SK-N-SH treated with all-trans-retinoic acid at 6 μM for 48 hours (cell line): ENCODE measurements around the gene NHEJ1.

Source experiments
- ATAC-seq: fragments of 200-7000 bp; cut with Tn5 transposase; 3 replicates; pipeline ENCODE4 v1.9.1; 2020; ENCODE audit warnings: mild to moderate bottlenecking, moderate library complexity
- ARNTL ChIP-seq: fragments of 450-650 bp; formaldehyde crosslinking; IDR thresholded peaks from 2 replicates; pipeline ENCODE4 v1.5.0; 2020; ENCODE audit warnings: low read depth, mild to moderate bottlenecking, moderate library complexity, borderline replicate concordance
- CSDC2 ChIP-seq: fragments of 250-450 bp; sonication (Bioruptor Pico); IDR thresholded peaks from 2 replicates; pipeline ENCODE4 v1.5.0; 2020; ENCODE audit warnings: mild to moderate bottlenecking, moderate library complexity
- ESRRG ChIP-seq: fragments of 250-450 bp; sonication (Bioruptor Pico); IDR thresholded peaks from 2 replicates; pipeline ENCODE4 v1.6.1; 2021; ENCODE audit warnings: mild to moderate bottlenecking
- GLIS3 ChIP-seq: fragments of 250-450 bp; sonication (Bioruptor Pico); IDR thresholded peaks from 2 replicates; pipeline ENCODE4 v1.5.0; 2020; ENCODE audit warnings: mild to moderate bottlenecking, moderate library complexity
- ISL1 ChIP-seq: fragments of 250-450 bp; sonication (Bioruptor Pico); IDR thresholded peaks from 2 replicates; pipeline ENCODE4 v2.1.2; 2022; ENCODE audit warnings: mild to moderate bottlenecking, moderate library complexity
- OSR1 ChIP-seq: fragments of 250-450 bp; sonication (Bioruptor Pico); IDR thresholded peaks from 2 replicates; pipeline ENCODE4 v1.8.0; 2022; ENCODE audit warnings: moderate library complexity, mild to moderate bottlenecking, inconsistent platforms
- PPARA ChIP-seq: fragments of 250-450 bp; sonication (Bioruptor Pico); IDR thresholded peaks from 2 replicates; pipeline ENCODE4 v1.5.0; 2020; ENCODE audit warnings: mild to moderate bottlenecking, borderline replicate concordance
- RARB ChIP-seq: fragments of 250-450 bp; sonication (Bioruptor Pico); IDR thresholded peaks from 2 replicates; pipeline ENCODE4 v1.8.0; 2021; ENCODE audit warnings: mild to moderate bottlenecking, moderate library complexity
- SNAI2 ChIP-seq: fragments of 250-450 bp; sonication (Bioruptor Pico); IDR thresholded peaks from 2 replicates; pipeline ENCODE4 v1.5.0; 2020; ENCODE audit warnings: mild to moderate bottlenecking, moderate library complexity
- TCF4 ChIP-seq: fragments of 250-450 bp; sonication (Bioruptor Pico); IDR thresholded peaks from 2 replicates; pipeline ENCODE4 v1.8.0; 2021; ENCODE audit warnings: mild to moderate bottlenecking, moderate library complexity, borderline replicate concordance
- TOX ChIP-seq: fragments of 250-450 bp; sonication (Bioruptor Pico); IDR thresholded peaks from 2 replicates; pipeline ENCODE4 v1.8.0; 2021; ENCODE audit warnings: mild to moderate bottlenecking, moderate library complexity, borderline replicate concordance
- ZC3H10 ChIP-seq: fragments of 250-450 bp; sonication (Bioruptor Pico); IDR thresholded peaks from 2 replicates; pipeline ENCODE4 v1.5.1; 2021; ENCODE audit warnings: mild to moderate bottlenecking, moderate library complexity
- ZFP3 ChIP-seq: fragments of 250-450 bp; sonication (Bioruptor Pico); IDR thresholded peaks from 2 replicates; pipeline ENCODE4 v1.5.0; 2020; ENCODE audit warnings: mild to moderate bottlenecking, moderate library complexity
- ZFP30 ChIP-seq: fragments of 450-650 bp; formaldehyde crosslinking; IDR thresholded peaks from 2 replicates; pipeline ENCODE4 v1.5.0; 2022; ENCODE audit warnings: mild to moderate bottlenecking, moderate library complexity
- ZNF565 ChIP-seq: fragments of 450-650 bp; formaldehyde crosslinking; conservative IDR thresholded peaks from 2 replicates; pipeline ENCODE4 v1.5.0; 2020; ENCODE audit warnings: low read depth, mild to moderate bottlenecking, moderate library complexity
- ZNF70 ChIP-seq: fragments of 450-650 bp; formaldehyde crosslinking; IDR thresholded peaks from 2 replicates; pipeline ENCODE4 v1.5.0; 2020; ENCODE audit warnings: mild to moderate bottlenecking, moderate library complexity
- ZNF8 ChIP-seq: fragments of 450-650 bp; formaldehyde crosslinking; IDR thresholded peaks from 2 replicates; pipeline ENCODE4 v1.5.0; 2020; ENCODE audit warnings: mild to moderate bottlenecking, moderate library complexity
- TF ChIP-seq, protein P1 (sequence below): fragments of 250-450 bp; sonication (Bioruptor Pico); IDR thresholded peaks from 2 replicates; pipeline ENCODE4 v1.5.1; 2020; ENCODE audit warnings: low read depth, mild to moderate bottlenecking, moderate library complexity
- TF ChIP-seq, protein P2 (sequence below): fragments of 250-450 bp; sonication (Bioruptor Pico); IDR thresholded peaks from 2 replicates; pipeline ENCODE4 v1.8.0; 2021; ENCODE audit warnings: low read depth, mild to moderate bottlenecking, moderate library complexity, borderline replicate concordance
- TF ChIP-seq, protein P3 (sequence below): fragments of 250-450 bp; sonication (Bioruptor Pico); IDR thresholded peaks from 2 replicates; pipeline ENCODE4 v1.5.1; 2021; ENCODE audit warnings: mild to moderate bottlenecking, moderate library complexity
- TF ChIP-seq, protein P4 (sequence below): fragments of 250-450 bp; sonication (Bioruptor Pico); IDR thresholded peaks from 2 replicates; pipeline ENCODE4 v1.8.0; 2020; ENCODE audit warnings: mild to moderate bottlenecking, moderate library complexity, borderline replicate concordance

NHEJ1 gene

DNA sequence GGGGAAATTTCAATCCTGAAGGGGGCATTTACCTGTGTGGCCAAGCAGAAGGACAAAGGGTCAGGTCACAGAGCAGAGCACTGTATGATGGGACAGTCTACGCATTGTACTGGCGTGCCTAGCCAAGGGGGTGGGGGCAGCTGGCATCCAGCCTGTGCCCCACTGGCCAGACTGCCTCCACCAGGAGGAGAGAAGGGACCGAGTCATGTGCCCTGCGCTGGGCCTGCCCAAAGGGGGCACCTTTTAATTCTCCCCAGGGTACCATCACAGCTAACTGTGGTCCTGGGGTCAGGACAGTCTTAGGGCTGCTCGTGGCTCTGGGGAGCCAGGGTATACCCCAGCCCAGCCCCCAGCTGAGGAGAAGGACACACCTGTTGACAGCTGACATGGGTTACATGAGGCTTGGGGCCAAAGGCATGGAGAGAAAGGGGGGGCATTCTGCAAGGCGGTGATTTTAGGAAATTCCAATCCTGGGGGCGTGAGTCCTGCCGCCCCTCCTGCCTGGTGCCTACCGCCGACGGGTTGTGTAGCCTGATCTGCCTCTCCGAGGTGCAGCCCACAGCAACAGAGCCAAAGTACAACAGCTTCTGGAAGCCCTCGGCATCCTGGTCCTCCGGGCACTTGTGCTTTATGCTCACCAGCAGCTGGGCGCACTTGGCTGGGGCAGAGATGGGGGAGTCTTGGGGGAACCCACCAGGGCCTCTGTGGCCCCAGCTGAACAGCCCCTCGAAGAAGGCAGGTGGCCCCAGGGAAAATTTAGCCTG lies 130.3 kb downstream of the NHEJ1 start:
- peak; percentile 12 for ATAC-seq
- no peak for TF ChIP-seq SNAI2
- no peak for TF ChIP-seq GLIS3 (CRISPR knock-in tag)
- TF ChIP-seq ZNF565 (CRISPR knock-in tag) = no peak
- TF ChIP-seq CSDC2 (CRISPR knock-in tag) = no peak
- no peak for TF ChIP-seq PPARA (CRISPR knock-in tag)
- TF ChIP-seq, protein P1, sequence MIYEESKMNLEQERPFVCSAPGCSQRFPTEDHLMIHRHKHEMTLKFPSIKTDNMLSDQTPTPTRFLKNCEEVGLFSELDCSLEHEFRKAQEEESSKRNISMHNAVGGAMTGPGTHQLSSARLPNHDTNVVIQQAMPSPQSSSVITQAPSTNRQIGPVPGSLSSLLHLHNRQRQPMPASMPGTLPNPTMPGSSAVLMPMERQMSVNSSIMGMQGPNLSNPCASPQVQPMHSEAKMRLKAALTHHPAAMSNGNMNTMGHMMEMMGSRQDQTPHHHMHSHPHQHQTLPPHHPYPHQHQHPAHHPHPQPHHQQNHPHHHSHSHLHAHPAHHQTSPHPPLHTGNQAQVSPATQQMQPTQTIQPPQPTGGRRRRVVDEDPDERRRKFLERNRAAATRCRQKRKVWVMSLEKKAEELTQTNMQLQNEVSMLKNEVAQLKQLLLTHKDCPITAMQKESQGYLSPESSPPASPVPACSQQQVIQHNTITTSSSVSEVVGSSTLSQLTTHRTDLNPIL = no peak
- TF ChIP-seq TCF4 = no peak
- TF ChIP-seq ZFP30 (CRISPR knock-in tag) = no peak
- no peak for TF ChIP-seq ZNF70 (CRISPR knock-in tag)
- TF ChIP-seq ISL1 = no peak
- no peak for TF ChIP-seq ARNTL
- TF ChIP-seq RARB (CRISPR knock-in tag) = no peak
- TF ChIP-seq TOX (CRISPR knock-in tag) = no peak
- TF ChIP-seq, protein P2, sequence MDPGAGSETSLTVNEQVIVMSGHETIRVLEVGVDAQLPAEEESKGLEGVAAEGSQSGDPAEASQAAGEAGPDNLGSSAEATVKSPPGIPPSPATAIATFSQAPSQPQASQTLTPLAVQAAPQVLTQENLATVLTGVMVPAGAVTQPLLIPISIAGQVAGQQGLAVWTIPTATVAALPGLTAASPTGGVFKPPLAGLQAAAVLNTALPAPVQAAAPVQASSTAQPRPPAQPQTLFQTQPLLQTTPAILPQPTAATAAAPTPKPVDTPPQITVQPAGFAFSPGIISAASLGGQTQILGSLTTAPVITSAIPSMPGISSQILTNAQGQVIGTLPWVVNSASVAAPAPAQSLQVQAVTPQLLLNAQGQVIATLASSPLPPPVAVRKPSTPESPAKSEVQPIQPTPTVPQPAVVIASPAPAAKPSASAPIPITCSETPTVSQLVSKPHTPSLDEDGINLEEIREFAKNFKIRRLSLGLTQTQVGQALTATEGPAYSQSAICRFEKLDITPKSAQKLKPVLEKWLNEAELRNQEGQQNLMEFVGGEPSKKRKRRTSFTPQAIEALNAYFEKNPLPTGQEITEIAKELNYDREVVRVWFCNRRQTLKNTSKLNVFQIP (CRISPR knock-in tag) = no peak
- TF ChIP-seq ZFP3 = no peak
- TF ChIP-seq ZC3H10 (CRISPR knock-in tag) = no peak
- TF ChIP-seq, protein P3, sequence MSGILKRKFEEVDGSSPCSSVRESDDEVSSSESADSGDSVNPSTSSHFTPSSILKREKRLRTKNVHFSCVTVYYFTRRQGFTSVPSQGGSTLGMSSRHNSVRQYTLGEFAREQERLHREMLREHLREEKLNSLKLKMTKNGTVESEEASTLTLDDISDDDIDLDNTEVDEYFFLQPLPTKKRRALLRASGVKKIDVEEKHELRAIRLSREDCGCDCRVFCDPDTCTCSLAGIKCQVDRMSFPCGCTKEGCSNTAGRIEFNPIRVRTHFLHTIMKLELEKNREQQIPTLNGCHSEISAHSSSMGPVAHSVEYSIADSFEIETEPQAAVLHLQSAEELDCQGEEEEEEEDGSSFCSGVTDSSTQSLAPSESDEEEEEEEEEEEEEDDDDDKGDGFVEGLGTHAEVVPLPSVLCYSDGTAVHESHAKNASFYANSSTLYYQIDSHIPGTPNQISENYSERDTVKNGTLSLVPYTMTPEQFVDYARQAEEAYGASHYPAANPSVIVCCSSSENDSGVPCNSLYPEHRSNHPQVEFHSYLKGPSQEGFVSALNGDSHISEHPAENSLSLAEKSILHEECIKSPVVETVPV = no peak
- TF ChIP-seq ZNF8 = no peak
- TF ChIP-seq OSR1 (CRISPR knock-in tag) = no peak
- TF ChIP-seq, protein P4, sequence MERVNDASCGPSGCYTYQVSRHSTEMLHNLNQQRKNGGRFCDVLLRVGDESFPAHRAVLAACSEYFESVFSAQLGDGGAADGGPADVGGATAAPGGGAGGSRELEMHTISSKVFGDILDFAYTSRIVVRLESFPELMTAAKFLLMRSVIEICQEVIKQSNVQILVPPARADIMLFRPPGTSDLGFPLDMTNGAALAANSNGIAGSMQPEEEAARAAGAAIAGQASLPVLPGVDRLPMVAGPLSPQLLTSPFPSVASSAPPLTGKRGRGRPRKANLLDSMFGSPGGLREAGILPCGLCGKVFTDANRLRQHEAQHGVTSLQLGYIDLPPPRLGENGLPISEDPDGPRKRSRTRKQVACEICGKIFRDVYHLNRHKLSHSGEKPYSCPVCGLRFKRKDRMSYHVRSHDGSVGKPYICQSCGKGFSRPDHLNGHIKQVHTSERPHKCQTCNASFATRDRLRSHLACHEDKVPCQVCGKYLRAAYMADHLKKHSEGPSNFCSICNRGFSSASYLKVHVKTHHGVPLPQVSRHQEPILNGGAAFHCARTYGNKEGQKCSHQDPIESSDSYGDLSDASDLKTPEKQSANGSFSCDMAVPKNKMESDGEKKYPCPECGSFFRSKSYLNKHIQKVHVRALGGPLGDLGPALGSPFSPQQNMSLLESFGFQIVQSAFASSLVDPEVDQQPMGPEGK = no peak

DNA sequence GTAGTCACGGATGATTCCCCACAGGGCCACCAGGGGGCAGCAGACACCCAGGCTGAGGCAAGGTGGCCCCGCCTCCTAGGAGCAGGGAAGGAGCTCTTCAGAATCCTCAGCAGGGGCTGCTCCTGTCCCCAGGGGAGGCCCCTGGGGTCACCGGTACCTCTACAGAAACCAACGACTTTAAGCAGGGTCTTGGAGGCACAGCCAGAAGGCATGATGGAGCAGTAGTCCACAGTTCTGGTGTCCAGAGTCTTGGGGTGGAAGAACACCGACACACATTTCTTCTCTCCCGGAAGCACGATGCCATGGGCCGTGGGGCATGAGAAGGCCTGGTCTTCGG lies 130.8 kb downstream of the NHEJ1 start:
- peak; percentile 98 for ATAC-seq
- no peak for TF ChIP-seq ZNF8
- no peak for TF ChIP-seq ZNF70 (CRISPR knock-in tag)
- no peak for TF ChIP-seq RARB (CRISPR knock-in tag)
- TF ChIP-seq ARNTL = no peak
- TF ChIP-seq, protein P4 = no peak
- no peak for TF ChIP-seq GLIS3 (CRISPR knock-in tag)
- TF ChIP-seq ZNF565 (CRISPR knock-in tag) = no peak
- TF ChIP-seq, protein P1 = no peak
- TF ChIP-seq CSDC2 (CRISPR knock-in tag) = no peak
- no peak for TF ChIP-seq ESRRG (CRISPR knock-in tag)
- TF ChIP-seq, protein P3 = no peak
